Brain pericyte (primary cell): ENCODE measurements around the gene C2orf78.
"Not testable (repeated sequence)": the region's sequence is repeated elsewhere in the genome, so short reads cannot be mapped to it uniquely, and the experiment has no call there.

Source experiments
- DNase-seq: peaks from one replicate; pipeline ENCODE4 v3.0.0-alpha.2; 2012; ENCODE audit warnings: low read depth, low spot score

Gene C2orf78

GRCh38 chr2:73783883-73784282, at the start of gene C2orf78:
Gene C2orf78, plus strand, starts transcription at chr2:73784183. Its CDS starts 127 bp downstream, at chr2:73784310.
- DNase-seq = not testable (repeated sequence)

- no peak for DNase-seq
These were observed 47.6 kb upstream of the C2orf78 start for GRCh38 chr2:73736378-73736777.

GRCh38 chr2:73736855-73737779, 46.9 kb upstream of the C2orf78 start, which contains the start of gene TPRKB:
Gene TPRKB, minus strand, starts transcription at chr2:73737345. Its CDS starts 2,776 bp downstream, at chr2:73734569.
- DNase-seq = peak; percentile 85

- DNase-seq = no peak
These were observed 44.9 kb upstream of the C2orf78 start for GRCh38 chr2:73739101-73739500.

GRCh38 chr2:73740767-73741166, 43.2 kb upstream of the C2orf78 start:
- DNase-seq = no peak

- no peak for DNase-seq
These were observed 37.7 kb upstream of the C2orf78 start for GRCh38 chr2:73746015-73746876.

- no peak for DNase-seq
These were observed 37.1 kb upstream of the C2orf78 start for GRCh38 chr2:73746877-73747208.

GRCh38 chr2:73749314-73749713, 34.7 kb upstream of the C2orf78 start:
- no peak for DNase-seq

GRCh38 chr2:73754332-73754731, 29.7 kb upstream of the C2orf78 start:
- DNase-seq = not testable (repeated sequence)

GRCh38 chr2:73759285-73759764, 24.7 kb upstream of the C2orf78 start:
- DNase-seq = no peak

- DNase-seq = no peak
These were observed 24.1 kb upstream of the C2orf78 start for GRCh38 chr2:73759904-73760303.

- no peak for DNase-seq
These were observed 21.4 kb upstream of the C2orf78 start for GRCh38 chr2:73762571-73762970.

GRCh38 chr2:73764945-73765344, 19.0 kb upstream of the C2orf78 start:
- no peak for DNase-seq

- no peak for DNase-seq
These were observed 17.6 kb upstream of the C2orf78 start for GRCh38 chr2:73766349-73766748.

- no peak for DNase-seq
These were observed 17.0 kb upstream of the C2orf78 start for GRCh38 chr2:73766994-73767393.

- no peak for DNase-seq
These were observed 13.3 kb upstream of the C2orf78 start for GRCh38 chr2:73770725-73771124.

- no peak for DNase-seq
These were observed 11.2 kb upstream of the C2orf78 start for GRCh38 chr2:73772819-73773218.

- no peak for DNase-seq
These were observed 7.6 kb upstream of the C2orf78 start for GRCh38 chr2:73776381-73776780.

- no peak for DNase-seq
These were observed 7.0 kb upstream of the C2orf78 start for GRCh38 chr2:73776869-73777519.

- DNase-seq = not testable (repeated sequence)
These were observed 5.0 kb upstream of the C2orf78 start for GRCh38 chr2:73778867-73779466.
